ENCODE results near the gene PRSS53. TPM values are rescaled to one million over a fixed set of nuclear protein-coding genes. Genes with fewer than 3 reads are reported as not detected.

Gene PRSS53
- total RNA-seq, 1 donor from 2014 or later, result 7.5 TPM

DNA sequence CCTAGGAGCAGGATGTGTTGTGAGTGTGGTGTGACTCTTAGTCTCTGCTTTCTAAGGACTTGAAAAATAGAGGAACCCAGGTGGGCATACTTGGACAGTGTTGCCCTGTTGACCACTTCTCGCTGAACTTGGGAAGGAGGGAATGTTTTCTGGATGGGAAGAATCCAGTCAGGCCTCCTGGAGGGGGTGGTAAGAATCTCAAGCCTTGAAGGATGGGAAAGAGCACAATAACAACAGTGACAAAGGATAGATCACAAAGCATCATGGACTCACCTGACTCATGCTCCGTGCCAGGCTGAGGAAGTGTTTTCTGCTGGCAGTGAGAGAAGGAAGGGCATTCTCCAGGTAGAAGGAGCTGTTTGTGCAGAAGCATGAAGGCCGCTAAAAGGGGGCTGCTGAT lies 37.1 kb upstream of the PRSS53 start:
- H3K27ac ChIP-seq, result no peak overlapping the region
- H3K9me3 ChIP-seq, result no peaks in the 10 kb centered on the region
- no peak for DNase-seq (ENCODE audit: low spot score in 2 of 2)
- peaks cover 51 to 96% of the 10 kb centered on the region in 2 donors for H3K36me3 ChIP-seq
- intact Hi-C loops (cut with DNase I), result no loop called here
- no peak overlapping the region for H3K4me3 ChIP-seq
- TF ChIP-seq, protein P1, sequence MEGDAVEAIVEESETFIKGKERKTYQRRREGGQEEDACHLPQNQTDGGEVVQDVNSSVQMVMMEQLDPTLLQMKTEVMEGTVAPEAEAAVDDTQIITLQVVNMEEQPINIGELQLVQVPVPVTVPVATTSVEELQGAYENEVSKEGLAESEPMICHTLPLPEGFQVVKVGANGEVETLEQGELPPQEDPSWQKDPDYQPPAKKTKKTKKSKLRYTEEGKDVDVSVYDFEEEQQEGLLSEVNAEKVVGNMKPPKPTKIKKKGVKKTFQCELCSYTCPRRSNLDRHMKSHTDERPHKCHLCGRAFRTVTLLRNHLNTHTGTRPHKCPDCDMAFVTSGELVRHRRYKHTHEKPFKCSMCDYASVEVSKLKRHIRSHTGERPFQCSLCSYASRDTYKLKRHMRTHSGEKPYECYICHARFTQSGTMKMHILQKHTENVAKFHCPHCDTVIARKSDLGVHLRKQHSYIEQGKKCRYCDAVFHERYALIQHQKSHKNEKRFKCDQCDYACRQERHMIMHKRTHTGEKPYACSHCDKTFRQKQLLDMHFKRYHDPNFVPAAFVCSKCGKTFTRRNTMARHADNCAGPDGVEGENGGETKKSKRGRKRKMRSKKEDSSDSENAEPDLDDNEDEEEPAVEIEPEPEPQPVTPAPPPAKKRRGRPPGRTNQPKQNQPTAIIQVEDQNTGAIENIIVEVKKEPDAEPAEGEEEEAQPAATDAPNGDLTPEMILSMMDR (IDR thresholded peaks at IDR 0.05), result no peak
- no peaks in the 10 kb centered on the region for H3K27me3 ChIP-seq
- no peaks in the 10 kb centered on the region for H3K4me1 ChIP-seq

DNA sequence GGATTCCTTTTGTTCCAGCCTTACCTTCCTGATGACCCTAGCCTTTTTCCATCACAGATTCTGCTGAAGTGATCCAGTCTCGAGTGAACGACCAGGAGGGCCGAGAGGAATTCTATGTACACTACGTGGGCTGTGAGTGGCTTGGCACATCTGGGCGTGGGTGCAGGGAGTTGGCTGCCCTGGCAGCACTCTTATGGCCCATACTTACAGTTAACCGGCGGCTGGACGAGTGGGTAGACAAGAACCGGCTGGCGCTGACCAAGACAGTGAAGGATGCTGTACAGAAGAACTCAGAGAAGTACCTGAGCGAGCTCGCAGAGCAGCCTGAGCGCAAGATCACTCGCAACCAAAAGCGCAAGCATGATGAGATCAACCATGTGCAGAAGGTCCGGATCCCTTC lies 31.4 kb upstream of the PRSS53 start:
- intact Hi-C loops (cut with DNase I), result no loop called here
- no peaks in the 10 kb centered on the region for H3K9me3 ChIP-seq
- no peak for DNase-seq (ENCODE audit: low spot score in 2 of 2)
- no peak overlapping the region for H3K4me3 ChIP-seq
- no peaks in the 10 kb centered on the region for H3K27me3 ChIP-seq
- TF ChIP-seq, protein P1 (IDR thresholded peaks at IDR 0.05), result no peak
- H3K27ac ChIP-seq, result peak overlapping the region in 1 of 2 donors; percentile 97
- H3K4me1 ChIP-seq, result peaks cover 0 to 13% of the 10 kb centered on the region in 2 donors
- peaks cover 29 to 55% of the 10 kb centered on the region in 2 donors for H3K36me3 ChIP-seq

DNA sequence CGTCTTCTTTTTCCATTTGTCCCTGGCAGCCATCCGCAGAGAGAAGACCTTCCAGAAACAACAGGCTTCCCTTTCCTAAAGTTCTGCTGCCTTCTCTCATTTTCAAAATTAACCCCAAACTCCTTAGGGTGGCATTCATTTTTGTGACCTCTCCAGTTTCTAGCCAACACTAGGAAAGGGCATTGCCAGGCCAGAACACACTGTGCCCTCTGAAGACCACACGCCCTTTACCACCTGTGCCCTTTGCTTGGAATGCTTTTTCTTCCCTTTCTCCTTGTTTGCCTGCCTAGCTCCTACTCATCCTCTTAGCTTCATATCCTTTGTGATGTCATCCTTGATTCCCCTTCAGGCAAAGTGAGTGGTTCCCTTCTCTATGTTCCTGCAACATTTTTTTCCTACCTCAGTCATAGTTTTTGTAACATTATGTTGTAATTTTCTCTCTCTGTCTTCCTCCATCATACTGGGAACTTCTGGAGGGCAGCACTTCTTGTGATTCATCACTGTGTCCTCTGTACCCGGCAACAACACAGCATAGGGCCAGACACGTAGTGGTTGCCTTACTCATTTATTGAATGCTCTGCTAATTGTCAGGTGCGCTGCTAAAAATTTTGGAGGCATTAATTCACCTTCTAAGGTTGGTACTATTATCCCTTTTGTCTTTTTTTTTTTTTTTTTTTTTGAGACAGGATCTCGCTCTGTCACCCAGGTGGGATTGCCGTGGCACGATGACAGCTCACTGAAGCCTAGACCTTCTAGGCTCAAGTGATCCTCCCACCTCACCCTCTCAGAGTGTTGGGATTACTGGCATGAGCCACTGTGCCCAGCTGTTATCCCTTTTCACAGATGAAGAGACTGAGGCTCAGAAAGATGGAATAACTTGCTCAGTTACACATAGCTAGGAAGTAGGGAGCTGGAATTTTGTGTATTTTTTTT lies 29.7 kb upstream of the PRSS53 start:
- DNase-seq (ENCODE audit: low spot score in 2 of 2), result no peak
- Histone ChIP-seq H3K4me3 (peak overlapping the region; percentile 81 to 88), H3K36me3 (peaks cover 29 to 40% of the 10 kb centered on the region in 2 donors), H3K4me1 (peaks cover 0 to 13% of the 10 kb centered on the region in 2 donors), H3K9me3 (no peaks in the 10 kb centered on the region), H3K27me3 (no peaks in the 10 kb centered on the region), H3K27ac (peak overlapping the region; percentile 97)
- TF ChIP-seq, protein P1 (IDR thresholded peaks at IDR 0.05), result no peak
- intact Hi-C loops (cut with DNase I), result loop anchor here (1.0 kb wide), 1 partner anchor 20 kb away; no protein-coding TSS in a partner anchor

DNA sequence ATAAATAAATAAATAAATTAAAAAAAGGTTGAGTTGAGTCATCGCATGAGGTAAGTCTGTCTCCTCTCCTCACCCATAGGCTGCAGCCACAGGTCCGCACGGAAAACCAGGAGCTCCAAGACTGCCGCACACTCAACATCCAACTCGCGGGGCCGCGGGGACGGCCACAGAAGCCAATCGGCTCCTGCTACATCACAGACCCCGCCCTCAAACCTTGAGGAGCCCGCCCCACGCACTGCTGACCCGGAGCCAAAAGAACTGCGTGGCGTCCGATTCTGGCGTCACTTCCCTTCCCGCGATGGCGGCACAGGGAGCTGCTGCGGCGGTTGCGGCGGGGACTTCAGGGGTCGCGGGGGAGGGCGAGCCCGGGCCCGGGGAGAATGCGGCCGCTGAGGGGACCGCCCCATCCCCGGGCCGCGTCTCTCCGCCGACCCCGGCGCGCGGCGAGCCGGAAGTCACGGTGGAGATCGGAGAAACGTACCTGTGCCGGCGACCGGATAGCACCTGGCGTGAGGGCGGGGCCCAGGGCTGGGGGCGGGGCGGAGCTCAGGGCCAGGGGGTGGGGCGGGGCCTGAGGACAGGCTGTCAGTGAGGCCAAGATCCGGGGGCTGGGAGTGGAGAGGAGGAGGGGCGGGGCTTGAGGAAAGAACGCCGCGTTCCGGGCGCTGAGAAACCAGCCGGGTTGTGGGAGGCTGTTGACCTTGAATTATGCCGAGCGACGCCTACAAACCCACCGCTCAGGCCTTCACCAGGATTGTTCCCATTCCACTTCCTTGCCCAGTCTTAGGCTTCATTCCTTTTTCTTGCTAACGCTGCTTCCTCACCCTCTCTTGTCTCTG lies 28.9 kb upstream of the PRSS53 start, which contains the start of gene KAT8:
Gene KAT8 (plus strand): TSS at position 281 of the 839 bp plus-strand sequence. CDS start 18 bp downstream, at position 299.
- Histone ChIP-seq H3K9me3 (no peaks in the 10 kb centered on the region), H3K4me3 (peak within 1 kb of the TSS; percentile 81 to 88), H3K4me1 (peaks cover 0 to 13% of the 10 kb centered on the region in 2 donors), H3K36me3 (peaks cover 28 to 35% of the 10 kb centered on the region in 2 donors), H3K27ac (peak within 1 kb of the TSS; percentile 97), H3K27me3 (no peaks in the 10 kb centered on the region)
- intact Hi-C loops (cut with DNase I), result loop anchor here (1.0 kb wide), 4 partner anchors 21 to 342 kb away; partner anchors contain the start of genes ARMC5, ZNF646 and ZNF668
- TF ChIP-seq, protein P1 (IDR thresholded peaks at IDR 0.05), result no peak
- DNase-seq (ENCODE audit: low spot score in 2 of 2), result peak; percentile 97 to 99

DNA sequence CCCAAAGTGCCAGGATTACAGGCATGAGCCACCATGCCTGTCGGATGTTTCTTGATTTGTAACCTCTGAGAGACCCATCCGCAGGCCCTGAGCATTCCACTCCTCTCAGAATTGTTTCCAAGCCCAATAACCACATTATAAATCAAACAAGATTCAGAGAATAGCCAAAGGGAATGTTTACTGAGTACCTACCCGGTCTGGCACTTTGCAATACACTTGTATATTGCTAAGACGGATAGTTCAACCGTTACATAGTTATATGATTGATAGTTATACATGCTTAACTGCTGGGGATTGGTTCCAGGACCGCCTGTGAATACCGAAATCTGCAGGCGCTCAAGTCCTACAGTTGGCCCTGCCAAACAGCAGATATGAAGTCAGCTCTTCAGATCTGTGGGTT lies 25.7 kb upstream of the PRSS53 start:
- Histone ChIP-seq H3K4me1 (peaks cover 0 to 13% of the 10 kb centered on the region in 2 donors), H3K36me3 (peaks cover 27 to 36% of the 10 kb centered on the region in 2 donors), H3K27ac (no peak overlapping the region), H3K9me3 (no peaks in the 10 kb centered on the region), H3K4me3 (no peak overlapping the region), H3K27me3 (no peaks in the 10 kb centered on the region)
- no peak for DNase-seq (ENCODE audit: low spot score in 2 of 2)
- TF ChIP-seq, protein P1 (IDR thresholded peaks at IDR 0.05), result no peak
- intact Hi-C loops (cut with DNase I), result no loop called here

All from ascending aorta (tissue), 2 donors.